Measurements from ENCODE around the gene APOBEC3G. TPM values are rescaled to one million over a fixed set of nuclear protein-coding genes. Genes with fewer than 3 reads are reported as not detected.

The APOBEC3G gene
- total and polyA plus RNA-seq, 10 of the 15 experiments (the other 5 are each of a cell fraction or from before 2014, with no cell fraction given) = 103 to 232 (median 152) TPM

- Histone ChIP-seq H3K4me1 (ENCODE audit: control insufficient read depth, insufficient read depth, low read length) (peaks cover 51% of the 10 kb centered on the region), H3K9ac (ENCODE audit: control insufficient read depth, insufficient read depth, low read length) (no peak overlapping the region), H3K9me3 (replicated peaks; ENCODE audit: control insufficient read depth, insufficient read depth, low read length) (no peaks in the 10 kb centered on the region), H3K4me2 (ENCODE audit: control insufficient read depth, insufficient read depth) (peak overlapping the region; percentile 50), H3K79me2 (ENCODE audit: control insufficient read depth, insufficient read depth, low read length) (no peaks in the 10 kb centered on the region), H2AFZ (ENCODE audit: control insufficient read depth, low read depth, low read length) (no peak overlapping the region), H3K27ac (ENCODE audit: control insufficient read depth, insufficient read depth) (peak overlapping the region; percentile 96), H3K27me3 (replicated peaks in 1 of 2; ENCODE audit: control insufficient read depth in 2 of 2, insufficient read depth in 2 of 2, low read length in 1 of 2) (no peaks in the 10 kb centered on the region), H3K4me3 (peak overlapping the region; percentile 12; the same call in 1 of the 2 replicates), H3K36me3 (ENCODE audit: control insufficient read depth in 2 of 2, insufficient read depth in 2 of 2, low read length in 1 of 2) (no peaks in the 10 kb centered on the region), H4K20me1 (ENCODE audit: control insufficient read depth, insufficient read depth) (no peaks in the 10 kb centered on the region)
- 23% methylated on average over 6 of the region's 6 CpGs for WGBS (ENCODE audit: insufficient coverage, insufficient replicate concordance, low lambda C conversion rate, missing lambda C conversion rate)
- POLR2A ChIA-PET = interaction anchor here (0.5 to 3.2 kb wide), 11 partner anchors 15 to 865 kb away, joined by 3 to 76 read pairs (median 4); partner anchors contain the start of genes APOBEC3D, APOBEC3H and CBX7
- in situ Hi-C loops (cut with MboI) (no loop called here), intact Hi-C loops (cut with micrococcal nuclease; ENCODE audit: unreplicated experiment) (no loop called here)
- SMC1A ChIA-PET (ENCODE audit: uncharacterized antibody, unreplicated experiment) = interaction anchor here (0.8 to 7.0 kb wide), 11 partner anchors 15 to 172 kb away, joined by 3 to 126 read pairs (median 6); partner anchors contain the start of gene APOBEC3H
- FAIRE-seq = no peak
- RAD21 ChIA-PET (ENCODE audit: unreplicated experiment) = interaction anchor here (0.7 to 3.2 kb wide), 11 partner anchors 15 to 245 kb away, joined by 3 to 85 read pairs (median 6); partner anchors contain the start of genes APOBEC3C, APOBEC3H and CBX6
- no TSS peak for BruUV-seq (replicated peaks)
- DNase-seq (ENCODE audit: low read depth, low spot score) = no peak
- ATAC-seq = no peak
- no peak for TF ChIP-seq USF1 (IDR thresholded peaks at IDR 0.05; ENCODE audit: borderline replicate concordance, extremely low read length, insufficient read depth, low read depth, low read length)
- CTCF ChIA-PET = interaction anchor here (0.6 to 3.2 kb wide), 11 partner anchors 12 to 244 kb away, joined by 3 to 39 read pairs (median 3); partner anchors contain the start of gene APOBEC3H
These were observed 37.0 kb downstream of the APOBEC3G start for GRCh38 chr22:39114112-39114511.

DNA sequence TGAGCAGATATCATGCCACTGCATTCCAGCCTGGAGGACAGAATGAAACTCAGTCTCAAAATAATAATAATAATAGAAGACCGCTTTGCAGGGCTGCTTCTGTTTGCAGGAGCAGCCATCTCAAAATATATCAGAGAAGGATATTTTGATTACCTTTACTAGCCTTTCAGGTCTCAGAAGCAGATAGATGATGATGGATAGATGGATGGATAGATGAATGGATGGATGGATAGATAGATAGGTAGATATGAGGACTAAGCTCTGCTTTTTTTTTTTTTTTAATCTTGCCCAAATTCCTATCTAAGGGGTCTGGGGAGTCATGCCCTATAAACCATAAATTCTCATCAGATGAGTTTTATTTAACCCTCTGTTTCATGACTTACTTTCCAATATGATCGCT, 38.5 kb downstream of the APOBEC3G start:
- TF ChIP-seq NFIC (IDR thresholded peaks at IDR 0.05; ENCODE audit: low read depth, low read length) (0 out of 2 replicates have a peak, but pooled peaks have one; percentile 2), ZNF24 (IDR thresholded peaks at IDR 0.05) (no peak), RAD51 (IDR thresholded peaks at IDR 0.05) (no peak)
- H2AFZ ChIP-seq (ENCODE audit: control insufficient read depth, low read depth, low read length) = no peak overlapping the region
- ATAC-seq (no peak), DNase-seq (ENCODE audit: low read depth, low spot score) (no peak), FAIRE-seq (no peak)
- ChIA-PET CTCF (interaction anchor here (0.5 to 3.2 kb wide), 4 partner anchors 17 to 111 kb away, joined by 3 to 39 read pairs (median 5); partner anchors contain the start of gene APOBEC3H), POLR2A (interaction anchor here (0.7 to 3.2 kb wide), 6 partner anchors 17 to 343 kb away, joined by 3 to 76 read pairs (median 6); partner anchors contain the start of gene APOBEC3H), SMC1A (ENCODE audit: uncharacterized antibody, unreplicated experiment) (interaction anchor here (0.9 to 7.0 kb wide), 10 partner anchors 16 to 131 kb away, joined by 3 to 126 read pairs (median 6); partner anchors contain the start of gene APOBEC3H), RAD21 (ENCODE audit: unreplicated experiment) (interaction anchor here (0.6 to 3.2 kb wide), 13 partner anchors 17 to 247 kb away, joined by 3 to 85 read pairs (median 5); partner anchors contain the start of genes APOBEC3C, APOBEC3H and CBX6)
- intact Hi-C loops (cut with micrococcal nuclease; ENCODE audit: unreplicated experiment) = loop anchor here (1.0 to 5.0 kb wide), 2 partner anchors 16 to 243 kb away; partner anchors contain the start of gene CBX6
- BruUV-seq (replicated peaks) = TSS peak; percentile 69
- in situ Hi-C loops (cut with MboI) = loop anchor here (5.0 kb wide), 2 partner anchors 108 to 243 kb away; partner anchors contain the start of gene CBX6
- H3K4me1 ChIP-seq (ENCODE audit: control insufficient read depth, insufficient read depth, low read length) = peaks cover 51% of the 10 kb centered on the region
- no peaks in the 10 kb centered on the region for H3K9me3 ChIP-seq (replicated peaks; ENCODE audit: control insufficient read depth, insufficient read depth, low read length)
- H3K36me3 ChIP-seq (ENCODE audit: control insufficient read depth in 2 of 2, insufficient read depth in 2 of 2, low read length in 1 of 2) = no peaks in the 10 kb centered on the region
- H3K79me2 ChIP-seq (ENCODE audit: control insufficient read depth, insufficient read depth, low read length) = no peaks in the 10 kb centered on the region
- H3K4me3 ChIP-seq = no peak overlapping the region
- 26% methylated on average over 2 of the region's 2 CpGs for WGBS (ENCODE audit: insufficient coverage, insufficient replicate concordance, low lambda C conversion rate, missing lambda C conversion rate)
- H3K4me2 ChIP-seq (ENCODE audit: control insufficient read depth, insufficient read depth) = peak overlapping the region; percentile 50
- H3K27me3 ChIP-seq (replicated peaks in 1 of 2; ENCODE audit: control insufficient read depth in 2 of 2, insufficient read depth in 2 of 2, low read length in 1 of 2) = no peaks in the 10 kb centered on the region
- H3K27ac ChIP-seq (ENCODE audit: control insufficient read depth, insufficient read depth) = peak overlapping the region; percentile 96
- H3K9ac ChIP-seq (ENCODE audit: control insufficient read depth, insufficient read depth, low read length) = 0 out of 2 replicates have a peak overlapping the region, but pooled peaks have one; percentile 31
- no peaks in the 10 kb centered on the region for H4K20me1 ChIP-seq (ENCODE audit: control insufficient read depth, insufficient read depth)
